OCI-LY1 (cell line): ENCODE data around the gene ENPEP.

ENCODE experiments used
- EZH2 ChIP-seq: fragments of 200-600 bp; sonication (generic), shearing (Covaris generic); IDR thresholded peaks from 2 replicates; pipeline ENCODE4 v1.8.0; 2017; ENCODE audit warnings: borderline replicate concordance, mixed run types, mild to moderate bottlenecking, antibody characterized with exemption, low read length, moderate library complexity, mixed read lengths
- TF ChIP-seq, protein P1 (sequence below): fragments of 200-600 bp; sonication (generic), shearing (Covaris generic); IDR thresholded peaks from 2 replicates; pipeline ENCODE4 v1.5.1; 2017; ENCODE audit warnings: mild to moderate bottlenecking, antibody characterized with exemption, low read length, moderate library complexity, mixed read lengths

DNA sequence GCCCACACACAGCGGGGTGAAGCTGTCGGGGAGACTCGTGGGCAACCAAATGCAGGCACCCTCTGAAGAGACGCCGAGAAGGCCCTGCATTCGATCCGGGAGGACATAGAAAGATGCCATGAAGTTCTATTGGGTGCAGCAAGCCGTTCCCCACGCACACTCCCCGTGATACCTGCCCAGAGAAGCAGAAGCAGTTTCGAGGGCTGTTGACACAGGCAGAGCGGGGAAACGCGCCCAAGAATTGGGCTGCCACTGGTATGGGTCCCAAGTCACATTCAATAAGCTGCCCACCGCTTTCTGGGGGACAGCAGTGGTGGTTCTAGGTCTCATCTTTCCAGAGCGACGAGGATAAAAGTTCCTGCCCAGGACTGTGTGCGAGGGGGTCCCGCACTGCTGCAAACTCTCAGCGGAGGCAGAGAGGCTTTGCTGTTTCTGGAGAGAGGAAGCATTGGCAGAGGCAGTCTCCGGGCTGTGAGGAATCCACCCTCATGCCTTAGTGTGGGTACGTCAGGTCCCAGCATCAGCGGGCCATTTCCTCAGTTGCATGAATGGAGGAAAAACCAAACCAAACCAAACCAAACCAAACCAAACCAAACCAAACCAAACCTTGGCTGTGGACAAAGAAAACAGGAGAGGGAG is 136.8 kb downstream of the ENPEP start:
- TF ChIP-seq, protein P1, sequence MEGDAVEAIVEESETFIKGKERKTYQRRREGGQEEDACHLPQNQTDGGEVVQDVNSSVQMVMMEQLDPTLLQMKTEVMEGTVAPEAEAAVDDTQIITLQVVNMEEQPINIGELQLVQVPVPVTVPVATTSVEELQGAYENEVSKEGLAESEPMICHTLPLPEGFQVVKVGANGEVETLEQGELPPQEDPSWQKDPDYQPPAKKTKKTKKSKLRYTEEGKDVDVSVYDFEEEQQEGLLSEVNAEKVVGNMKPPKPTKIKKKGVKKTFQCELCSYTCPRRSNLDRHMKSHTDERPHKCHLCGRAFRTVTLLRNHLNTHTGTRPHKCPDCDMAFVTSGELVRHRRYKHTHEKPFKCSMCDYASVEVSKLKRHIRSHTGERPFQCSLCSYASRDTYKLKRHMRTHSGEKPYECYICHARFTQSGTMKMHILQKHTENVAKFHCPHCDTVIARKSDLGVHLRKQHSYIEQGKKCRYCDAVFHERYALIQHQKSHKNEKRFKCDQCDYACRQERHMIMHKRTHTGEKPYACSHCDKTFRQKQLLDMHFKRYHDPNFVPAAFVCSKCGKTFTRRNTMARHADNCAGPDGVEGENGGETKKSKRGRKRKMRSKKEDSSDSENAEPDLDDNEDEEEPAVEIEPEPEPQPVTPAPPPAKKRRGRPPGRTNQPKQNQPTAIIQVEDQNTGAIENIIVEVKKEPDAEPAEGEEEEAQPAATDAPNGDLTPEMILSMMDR: no peak
- TF ChIP-seq EZH2: no peak
